ENCODE measurements around the gene MAP4K4.

The MAP4K4 gene

DNA sequence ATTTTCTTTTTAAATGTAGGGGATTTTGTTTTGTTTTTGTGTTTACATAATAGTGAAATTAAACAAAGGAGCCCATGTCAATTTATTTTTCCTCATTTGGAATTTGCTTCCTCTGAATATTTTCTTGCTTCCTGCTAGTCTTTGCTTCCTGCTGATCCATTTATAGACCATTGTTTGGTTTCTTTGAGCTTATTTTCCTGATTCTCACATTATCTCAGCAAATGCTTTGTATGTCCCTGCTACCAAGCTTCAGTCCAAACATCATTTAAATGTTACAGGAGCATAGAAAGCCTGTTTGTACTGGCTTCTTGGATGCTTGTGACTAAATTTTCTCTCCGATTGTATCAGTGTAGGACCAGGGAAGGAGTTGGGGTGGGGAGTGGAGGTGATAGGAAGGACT, 166.9 kb downstream of the MAP4K4 start:
- DNase-seq, result no peak
- TF ChIP-seq POLR2A (IDR thresholded peaks at IDR 0.05; ENCODE audit: low read length) (no peak), GATA1 (IDR thresholded peaks at IDR 0.05; ENCODE audit: low read depth, low read length) (no peak)

DNA sequence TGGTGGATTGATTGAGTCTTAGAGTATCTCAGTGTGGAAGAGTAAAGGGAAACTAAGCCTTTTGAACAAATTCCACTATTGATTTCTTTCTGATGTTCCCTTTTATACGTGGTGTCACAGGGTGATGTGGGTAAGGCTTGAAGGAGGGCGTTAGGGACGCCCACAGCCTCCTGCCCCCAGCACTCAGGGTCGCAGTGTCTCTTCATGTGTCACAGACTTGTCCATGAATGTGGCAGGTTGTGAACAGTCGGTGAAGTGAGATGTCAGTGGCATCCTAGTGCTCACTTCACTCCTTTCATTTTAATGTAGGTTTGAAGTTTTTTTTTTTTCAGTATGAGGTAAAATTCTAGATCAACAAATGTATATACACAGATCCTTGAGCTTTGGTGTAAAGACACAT, 171.0 kb downstream of the MAP4K4 start:
- no peak for TF ChIP-seq GATA1 (IDR thresholded peaks at IDR 0.05; ENCODE audit: low read depth, low read length)
- no peak for TF ChIP-seq POLR2A (IDR thresholded peaks at IDR 0.05; ENCODE audit: low read length)
- no peak for DNase-seq

DNA sequence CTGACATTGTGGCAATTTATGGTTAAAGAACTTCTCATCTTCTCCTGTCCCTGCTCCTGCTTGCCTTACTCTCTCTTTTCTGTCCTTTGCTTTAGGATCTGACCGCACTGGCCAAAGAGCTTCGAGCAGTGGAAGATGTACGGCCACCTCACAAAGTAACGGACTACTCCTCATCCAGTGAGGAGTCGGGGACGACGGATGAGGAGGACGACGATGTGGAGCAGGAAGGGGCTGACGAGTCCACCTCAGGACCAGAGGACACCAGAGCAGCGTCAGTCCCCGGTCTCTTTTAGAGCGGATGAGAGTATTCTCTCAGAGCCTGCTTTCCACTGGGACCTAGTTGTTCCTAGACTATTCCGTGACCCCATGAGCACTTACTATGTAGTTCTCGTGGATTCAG, 172.0 kb downstream of the MAP4K4 start:
- no peak for DNase-seq
- TF ChIP-seq POLR2A (IDR thresholded peaks at IDR 0.05; ENCODE audit: low read length), result no peak
- no peak for TF ChIP-seq GATA1 (IDR thresholded peaks at IDR 0.05; ENCODE audit: low read depth, low read length)

DNA sequence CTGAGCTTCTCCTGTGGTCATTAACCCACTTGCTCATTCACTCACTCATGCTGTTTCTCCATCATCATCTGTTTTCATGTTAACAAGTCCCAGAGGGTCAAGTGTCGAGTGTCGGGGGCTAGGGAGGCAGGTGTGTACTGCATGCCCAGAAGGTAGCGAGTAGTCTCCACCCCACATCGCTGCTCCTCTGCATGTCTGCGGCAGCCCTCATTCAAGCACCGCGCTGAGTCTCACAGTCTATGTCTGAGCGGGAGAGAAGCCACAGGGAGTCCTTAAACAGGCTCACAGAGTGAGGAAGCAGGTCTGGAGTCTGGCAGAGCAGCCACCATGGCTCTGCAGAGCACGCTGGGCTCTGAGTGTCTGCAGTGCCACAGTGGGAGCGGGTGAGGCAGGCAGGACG, 172.9 kb downstream of the MAP4K4 start:
- TF ChIP-seq POLR2A (IDR thresholded peaks at IDR 0.05; ENCODE audit: low read length) (no peak), GATA1 (IDR thresholded peaks at IDR 0.05; ENCODE audit: low read depth, low read length) (no peak)
- DNase-seq, result no peak

DNA sequence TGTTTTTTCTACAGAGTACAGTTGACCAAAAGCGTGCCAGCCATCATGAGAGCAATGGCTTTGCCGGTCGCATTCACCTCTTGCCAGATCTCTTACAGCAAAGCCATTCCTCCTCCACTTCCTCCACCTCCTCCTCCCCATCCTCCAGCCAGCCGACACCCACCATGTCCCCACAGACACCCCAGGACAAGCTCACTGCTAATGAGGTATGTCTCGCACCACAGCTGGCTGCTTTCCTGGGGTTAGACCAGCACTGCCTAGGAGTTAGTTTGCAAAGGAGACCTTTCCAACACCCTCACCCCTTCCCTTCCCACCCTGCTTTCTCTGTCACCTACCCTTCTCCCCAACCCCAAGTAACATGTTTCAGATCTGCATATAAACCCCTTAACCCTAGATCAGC, 174.0 kb downstream of the MAP4K4 start:
- TF ChIP-seq GATA1 (IDR thresholded peaks at IDR 0.05; ENCODE audit: low read depth, low read length), result no peak
- TF ChIP-seq POLR2A (IDR thresholded peaks at IDR 0.05; ENCODE audit: low read length), result no peak
- no peak for DNase-seq

DNA sequence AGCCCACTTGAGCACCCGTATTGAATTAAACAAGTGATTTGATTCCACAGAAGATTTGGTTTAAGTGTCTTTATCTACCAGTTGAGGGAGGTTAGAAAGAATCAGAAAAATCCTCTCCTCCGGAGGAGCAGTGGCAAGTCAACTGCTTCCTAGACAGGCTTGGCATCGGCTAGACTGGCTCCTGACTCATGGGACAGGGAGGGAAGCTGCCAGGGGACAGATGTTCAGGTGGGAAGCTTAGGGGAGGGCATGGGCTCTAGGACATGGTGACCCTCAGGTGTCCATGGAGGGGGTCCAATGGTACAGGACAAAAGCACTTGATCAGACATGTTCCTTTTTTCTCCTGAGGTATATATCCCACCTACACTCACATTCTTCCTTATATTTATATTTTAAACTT, 175.0 kb downstream of the MAP4K4 start:
- DNase-seq, result no peak
- TF ChIP-seq POLR2A (IDR thresholded peaks at IDR 0.05; ENCODE audit: low read length) (no peak), GATA1 (IDR thresholded peaks at IDR 0.05; ENCODE audit: low read depth, low read length) (no peak)

DNA sequence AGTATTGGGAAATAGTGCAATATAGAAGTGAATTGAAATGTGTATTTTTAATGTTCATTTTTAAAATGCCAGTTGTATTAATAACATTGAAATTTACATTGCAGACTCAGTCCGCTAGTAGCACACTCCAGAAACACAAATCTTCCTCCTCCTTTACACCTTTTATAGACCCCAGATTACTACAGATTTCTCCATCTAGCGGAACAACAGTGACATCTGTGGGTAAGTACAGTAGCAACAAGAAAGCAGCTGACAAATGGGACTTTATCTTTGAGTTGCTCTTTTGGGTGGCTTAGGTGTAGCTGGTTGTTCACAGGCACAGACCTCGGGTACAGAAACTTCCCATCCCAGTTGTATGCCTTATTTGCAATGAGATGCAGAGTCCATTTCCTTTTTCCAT, 176.0 kb downstream of the MAP4K4 start:
- TF ChIP-seq GATA1 (IDR thresholded peaks at IDR 0.05; ENCODE audit: low read depth, low read length) (no peak), POLR2A (IDR thresholded peaks at IDR 0.05; ENCODE audit: low read length) (no peak)
- DNase-seq, result peak in 1 of 2 experiments; percentile 9

DNA sequence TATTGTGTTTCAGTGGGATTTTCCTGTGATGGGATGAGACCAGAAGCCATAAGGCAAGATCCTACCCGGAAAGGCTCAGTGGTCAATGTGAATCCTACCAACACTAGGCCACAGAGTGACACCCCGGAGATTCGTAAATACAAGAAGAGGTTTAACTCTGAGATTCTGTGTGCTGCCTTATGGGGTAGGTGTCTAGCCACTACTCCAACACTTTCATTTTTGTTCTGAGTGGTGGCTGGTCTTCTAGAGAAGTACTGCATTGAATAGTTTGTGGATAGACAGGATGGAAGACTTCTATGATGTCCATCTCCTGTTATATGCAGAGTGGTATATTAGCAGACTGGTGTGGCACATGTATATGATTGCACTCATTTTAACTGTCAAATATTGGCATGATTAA, 176.6 kb downstream of the MAP4K4 start:
- TF ChIP-seq GATA1 (IDR thresholded peaks at IDR 0.05; ENCODE audit: low read depth, low read length) (no peak), POLR2A (IDR thresholded peaks at IDR 0.05; ENCODE audit: low read length) (no peak)
- DNase-seq, result no peak

DNA sequence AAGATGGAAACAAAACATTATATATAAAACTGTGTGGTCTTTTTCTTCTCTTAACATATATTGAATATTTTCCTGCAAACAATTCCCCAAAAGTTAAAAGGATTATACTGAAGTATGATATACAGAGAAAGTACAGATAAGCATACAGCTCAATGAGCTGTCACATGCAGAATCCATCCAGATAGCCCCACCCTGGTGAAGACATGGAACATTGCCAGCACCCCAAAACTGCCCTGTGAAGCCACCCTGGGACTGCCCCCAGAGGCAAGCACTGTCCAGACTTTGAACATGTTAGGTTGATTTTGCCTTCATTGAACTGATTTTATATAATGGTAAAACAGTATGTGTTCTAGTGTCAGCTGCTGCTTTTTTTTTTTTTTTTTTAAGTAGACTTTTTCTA, 182.0 kb downstream of the MAP4K4 start:
- peak; percentile 59 to 65 for DNase-seq
- TF ChIP-seq GATA1 (IDR thresholded peaks at IDR 0.05; ENCODE audit: low read depth, low read length), result no peak
- TF ChIP-seq POLR2A (IDR thresholded peaks at IDR 0.05; ENCODE audit: low read length), result no peak

DNA sequence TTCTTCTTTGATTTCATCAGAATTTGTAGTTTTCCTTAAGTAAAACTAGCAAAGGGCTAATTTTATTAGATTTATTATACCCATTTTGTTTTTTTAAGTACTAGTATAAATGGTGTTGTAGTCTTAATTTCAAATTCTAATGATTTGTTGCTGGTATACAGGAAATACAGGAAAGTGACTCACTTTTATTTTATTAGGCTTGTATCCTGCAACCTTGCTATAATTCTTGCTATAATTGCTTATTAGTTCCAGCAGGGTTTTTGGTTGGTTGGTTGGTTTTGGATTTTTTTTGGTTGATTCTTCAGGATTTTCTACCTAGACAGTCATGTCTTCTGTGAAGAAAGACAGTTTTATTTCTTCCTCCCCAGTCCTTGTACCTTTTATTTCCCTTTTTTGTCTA, 183.6 kb downstream of the MAP4K4 start:
- no peak for DNase-seq
- TF ChIP-seq POLR2A (IDR thresholded peaks at IDR 0.05; ENCODE audit: low read length), result no peak
- TF ChIP-seq GATA1 (IDR thresholded peaks at IDR 0.05; ENCODE audit: low read depth, low read length), result no peak

DNA sequence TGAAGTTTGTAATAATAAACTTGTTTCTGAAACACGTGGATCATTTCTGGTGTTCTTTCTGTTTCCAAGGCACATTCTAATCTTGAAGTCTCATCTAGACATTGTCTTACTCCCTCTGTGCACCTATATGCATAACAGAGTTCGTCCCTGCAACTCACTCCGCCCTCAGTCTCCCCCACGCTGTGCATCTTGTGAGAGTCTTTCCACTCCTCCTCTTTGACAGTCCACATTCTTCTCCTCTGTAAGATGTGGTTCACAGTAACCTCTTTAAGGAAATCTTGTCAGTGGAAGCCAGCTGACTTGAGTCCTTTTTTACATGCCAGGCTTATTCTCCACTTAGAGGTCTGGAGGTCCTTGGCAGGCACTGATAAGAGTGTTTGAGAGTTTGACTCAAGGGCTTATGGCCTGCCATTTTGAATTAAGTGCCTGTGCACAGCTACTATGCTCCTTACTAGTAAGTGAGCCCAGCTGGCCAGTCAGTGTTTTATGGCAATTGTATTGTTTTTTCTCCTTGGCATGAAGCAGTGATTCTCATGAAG, 185.3 kb downstream of the MAP4K4 start:
- TF ChIP-seq POLR2A (IDR thresholded peaks at IDR 0.05; ENCODE audit: low read length), result no peak
- TF ChIP-seq GATA1 (IDR thresholded peaks at IDR 0.05; ENCODE audit: low read depth, low read length), result no peak
- peak; percentile 12 to 30 for DNase-seq

DNA sequence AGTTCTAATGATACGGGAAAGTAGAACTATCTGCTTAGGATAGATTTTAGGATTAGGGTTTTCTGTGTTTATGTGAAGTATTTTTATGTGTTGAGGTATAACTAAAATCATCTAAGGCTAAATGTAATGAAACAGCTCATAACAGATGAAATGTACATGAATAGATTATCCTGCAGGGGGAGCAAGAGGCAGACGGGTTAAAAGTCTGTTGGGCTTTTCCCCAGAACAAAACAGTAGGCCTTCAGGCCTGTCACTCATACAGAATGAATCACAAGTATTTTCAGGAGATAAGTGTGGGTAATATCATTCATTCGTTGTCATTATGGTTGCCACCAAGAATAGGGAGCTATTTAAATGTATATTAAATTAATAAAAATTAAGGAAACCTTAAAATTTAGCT, 186.4 kb downstream of the MAP4K4 start:
- peak; percentile 50 to 62 for DNase-seq
- TF ChIP-seq POLR2A (IDR thresholded peaks at IDR 0.05; ENCODE audit: low read length) (no peak), GATA1 (IDR thresholded peaks at IDR 0.05; ENCODE audit: low read depth, low read length) (no peak)

DNA sequence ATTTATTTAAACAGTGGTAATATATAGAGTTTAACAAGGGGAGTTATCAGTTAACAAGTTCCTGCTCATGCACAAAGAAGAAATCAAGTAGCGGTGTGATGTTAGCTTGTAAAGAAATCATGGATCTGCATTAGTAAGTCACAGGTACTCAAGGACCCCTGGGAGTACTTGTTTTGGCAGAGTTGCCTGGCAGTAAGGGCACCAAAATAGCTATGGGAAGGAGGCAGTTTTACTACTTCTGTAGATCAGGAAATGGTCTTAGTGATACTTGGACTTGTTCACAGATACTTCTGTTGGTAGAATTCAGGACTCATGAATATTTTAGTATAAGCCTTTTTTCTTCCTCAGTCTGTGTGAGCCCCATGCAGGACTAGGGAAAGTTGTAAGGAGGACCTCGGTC, 186.9 kb downstream of the MAP4K4 start:
- DNase-seq, result no peak
- TF ChIP-seq GATA1 (IDR thresholded peaks at IDR 0.05; ENCODE audit: low read depth, low read length) (no peak), POLR2A (IDR thresholded peaks at IDR 0.05; ENCODE audit: low read length) (no peak)

DNA sequence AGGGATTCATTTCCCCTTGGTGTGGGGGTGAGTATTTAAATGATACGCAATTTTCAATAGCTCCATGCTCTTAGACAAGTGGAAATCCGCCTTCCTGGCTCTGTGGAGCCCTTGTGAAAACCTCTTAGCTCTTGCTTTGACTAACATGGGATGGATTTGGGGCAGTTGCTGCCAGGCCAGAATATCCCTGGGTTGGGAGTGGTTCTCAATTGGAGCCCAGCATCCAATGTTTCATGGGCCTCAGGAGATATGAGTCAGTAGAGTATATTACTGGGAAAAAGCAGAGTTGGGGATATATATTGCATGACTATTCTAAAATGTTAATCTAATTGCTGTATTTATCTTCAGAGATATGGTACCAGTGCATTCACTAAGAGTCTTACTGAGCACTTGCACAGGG, 189.8 kb downstream of the MAP4K4 start:
- TF ChIP-seq GATA1 (IDR thresholded peaks at IDR 0.05; ENCODE audit: low read depth, low read length) (no peak), POLR2A (IDR thresholded peaks at IDR 0.05; ENCODE audit: low read length) (no peak)
- no peak for DNase-seq

DNA sequence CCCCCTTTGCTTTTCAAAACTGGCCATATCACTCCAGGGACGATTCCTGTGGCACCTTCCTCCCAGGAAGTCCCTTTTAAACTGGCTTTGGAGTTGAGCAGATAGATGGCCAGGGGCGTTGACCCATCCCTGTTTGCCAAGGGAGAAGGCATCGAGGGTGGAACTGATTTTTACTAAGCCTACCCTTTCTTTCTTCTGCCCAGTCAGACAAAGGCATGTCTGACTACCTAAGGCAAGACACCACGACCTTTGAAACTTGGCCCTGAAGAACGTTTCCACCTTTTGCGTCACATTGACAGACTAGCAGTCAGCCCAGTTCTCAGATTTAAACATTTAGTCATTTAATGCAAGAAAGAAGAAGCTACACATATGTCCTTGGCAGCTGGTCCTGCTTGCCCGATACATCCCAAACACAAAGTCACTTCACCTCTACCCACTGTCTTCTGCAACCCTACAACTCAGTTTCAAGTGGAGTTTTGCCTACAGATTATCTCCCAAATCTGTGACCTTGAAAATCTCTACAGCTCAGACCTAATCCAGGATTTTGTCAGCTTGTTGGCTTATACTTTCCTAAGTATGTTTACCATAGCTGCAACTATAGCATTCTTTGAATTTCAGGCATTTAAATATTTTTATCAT, 192.1 kb downstream of the MAP4K4 start:
- DNase-seq, result no peak
- TF ChIP-seq GATA1 (IDR thresholded peaks at IDR 0.05; ENCODE audit: low read depth, low read length) (no peak), POLR2A (IDR thresholded peaks at IDR 0.05; ENCODE audit: low read length) (no peak)

Measured in erythroblast (primary cell).